SK-N-DZ (cell line): Measurements from ENCODE around the gene HECW1. TPM values are rescaled to one million over a fixed set of nuclear protein-coding genes. Genes with fewer than 3 reads are reported as not detected.
"Not testable (repeated sequence)": the region's sequence is repeated elsewhere in the genome, so short reads cannot be mapped to it uniquely, and the experiment has no call there.

Experiments
- DNase-seq: peaks from one replicate; pipeline ENCODE4 v3.0.0-alpha.2; 2015; ENCODE audit warnings: low spot score
- polyA plus RNA-seq, 2 experiments: library from polyadenylated mRNA; depleted of rRNA; stranded (reverse); fragments of >200 nt; gene quantifications; 2 replicates each; pipeline ENCODE4 v1.2.3, GENCODE V29; 2014

Gene HECW1
- 1.9 and 7.7 TPM in 2 replicates for polyA plus RNA-seq (2014; cell fraction: cytosol; rRNA removed)
- polyA plus RNA-seq (2014; cell fraction: nucleus; rRNA removed), result 3.7 and 6.7 TPM in 2 replicates

- DNase-seq, result peak; percentile 74
These were observed at the start of gene HECW1 for GRCh38 chr7:43112459-43112940. HECW1 (plus strand) TSS chr7:43112647; CDS start chr7:43243906, 131,259 bp downstream.

- peak; percentile 11 for DNase-seq
These were observed 40.8 kb upstream of the HECW1 start for GRCh38 chr7:43071604-43072003.

GRCh38 chr7:43072530-43072929, 39.9 kb upstream of the HECW1 start:
- no peak for DNase-seq

DNA sequence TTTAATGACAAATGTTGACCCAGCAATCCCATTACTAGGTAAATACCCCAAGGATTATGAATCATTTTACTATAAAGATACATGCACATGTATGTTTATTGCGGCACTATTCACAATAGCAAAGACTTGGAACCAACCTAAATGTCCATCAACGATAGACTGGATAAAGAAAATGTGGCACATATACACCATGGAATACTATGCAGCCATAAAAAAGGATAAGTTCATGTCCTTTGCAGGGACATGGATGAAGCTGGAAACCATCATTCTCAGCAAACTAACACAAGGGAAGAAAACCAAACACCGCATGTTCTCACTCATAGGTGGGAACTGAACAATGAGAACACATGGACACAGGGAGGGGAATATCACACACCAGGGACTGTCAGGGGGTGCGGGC, 38.6 kb upstream of the HECW1 start:
- DNase-seq, result not testable (repeated sequence)

GRCh38 chr7:43076189-43076605, 36.2 kb upstream of the HECW1 start:
- DNase-seq, result no peak

DNA sequence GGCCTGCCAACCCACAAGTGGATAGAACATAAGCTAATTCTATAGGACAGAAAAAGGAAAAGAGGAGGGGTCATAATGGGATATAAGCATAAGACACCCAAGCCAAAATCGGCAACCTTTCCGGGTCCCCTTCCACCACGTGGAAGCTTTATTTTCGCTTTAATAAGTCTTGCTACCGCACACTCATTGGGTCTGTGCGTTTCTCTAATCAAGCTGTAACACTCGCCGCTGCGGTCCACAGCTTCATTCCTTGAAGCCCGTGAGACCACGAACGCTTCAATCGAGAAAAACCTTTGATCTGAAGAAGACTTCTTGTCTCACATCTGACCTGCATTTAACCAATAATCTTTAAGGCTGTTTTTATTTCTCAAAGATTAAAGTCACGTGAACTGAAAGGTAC, 35.8 kb upstream of the HECW1 start:
- DNase-seq, result no peak

GRCh38 chr7:43077285-43077684, 35.2 kb upstream of the HECW1 start:
- no peak for DNase-seq

GRCh38 chr7:43077732-43078391, 34.6 kb upstream of the HECW1 start:
- peak; percentile 19 for DNase-seq

DNA sequence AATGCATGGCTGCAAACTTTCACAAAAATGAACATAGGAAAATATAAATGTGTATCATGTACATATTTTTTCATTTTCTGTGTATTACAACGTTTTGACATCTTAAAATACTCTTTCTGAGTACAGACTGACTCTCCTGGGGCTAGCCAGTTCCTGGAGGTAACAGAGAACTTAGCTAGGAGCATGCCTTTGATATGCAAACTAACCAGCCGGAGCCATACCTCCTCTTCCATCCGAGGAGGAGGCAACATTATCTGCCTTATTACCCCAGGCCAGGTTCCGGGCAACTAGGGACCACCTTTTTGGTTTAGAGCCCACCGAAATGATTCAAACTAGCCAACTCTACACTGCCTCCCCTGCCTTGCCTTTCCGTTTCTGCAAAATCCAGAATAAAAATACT, 33.7 kb upstream of the HECW1 start:
- DNase-seq, result no peak

- no peak for DNase-seq
These were observed 30.8 kb upstream of the HECW1 start for GRCh38 chr7:43081603-43082002.

DNA sequence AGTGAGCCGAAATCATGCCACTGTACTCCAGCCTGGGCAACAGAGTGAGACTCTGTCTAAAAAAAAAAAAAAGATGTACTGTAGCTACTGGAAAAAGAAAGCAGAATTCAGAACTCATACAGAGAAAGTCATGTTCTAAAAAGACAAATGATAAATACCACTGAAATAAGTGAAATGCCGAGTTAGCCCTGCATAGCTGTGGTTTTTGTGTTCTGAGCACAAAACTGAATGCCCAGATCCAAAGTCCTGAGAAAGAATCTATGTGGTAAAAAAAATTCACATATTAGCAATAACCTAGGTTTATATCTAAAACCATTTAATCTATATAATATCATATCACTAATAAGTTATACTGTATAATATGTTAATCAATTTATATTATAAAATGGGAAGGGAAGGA, 29.3 kb upstream of the HECW1 start:
- DNase-seq, result no peak

DNA sequence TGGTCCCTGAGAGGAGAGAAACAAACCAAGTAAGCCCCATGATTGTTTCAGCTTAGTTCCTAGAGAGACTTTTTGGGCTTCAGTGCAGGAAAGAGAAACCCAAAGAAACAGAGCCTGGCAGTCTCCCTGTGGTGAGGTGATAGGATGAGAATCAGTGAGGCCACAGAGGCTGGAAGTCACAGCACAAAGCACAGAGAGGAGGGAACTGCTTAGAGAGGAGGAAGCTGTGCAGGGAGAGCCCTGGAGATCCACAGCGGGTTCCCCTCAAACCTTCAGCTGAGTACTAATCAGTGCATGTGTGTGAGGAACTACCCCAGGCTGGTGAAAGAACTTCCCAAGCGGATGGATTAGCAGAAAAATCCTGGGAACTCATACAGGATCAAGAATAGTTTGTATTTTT, 27.4 kb upstream of the HECW1 start:
- no peak for DNase-seq

DNA sequence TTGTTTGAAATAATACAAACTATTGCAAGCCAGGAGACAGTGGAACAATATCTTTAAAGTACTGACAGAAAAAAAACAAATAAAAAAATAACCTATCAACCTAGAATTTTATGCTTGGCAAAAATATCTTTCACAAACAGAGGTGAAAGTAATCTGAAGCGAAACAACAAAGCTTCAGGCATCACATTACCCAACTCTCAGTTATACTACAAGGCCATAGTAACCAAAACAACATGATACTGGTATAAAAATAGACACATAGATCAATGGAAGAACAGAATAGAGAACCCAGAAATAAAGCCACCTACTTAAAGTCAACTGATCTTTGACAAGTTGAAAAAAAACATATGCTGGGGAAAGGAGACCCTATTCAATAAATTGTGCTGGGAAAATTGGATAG, 26.5 kb upstream of the HECW1 start:
- no peak for DNase-seq

DNA sequence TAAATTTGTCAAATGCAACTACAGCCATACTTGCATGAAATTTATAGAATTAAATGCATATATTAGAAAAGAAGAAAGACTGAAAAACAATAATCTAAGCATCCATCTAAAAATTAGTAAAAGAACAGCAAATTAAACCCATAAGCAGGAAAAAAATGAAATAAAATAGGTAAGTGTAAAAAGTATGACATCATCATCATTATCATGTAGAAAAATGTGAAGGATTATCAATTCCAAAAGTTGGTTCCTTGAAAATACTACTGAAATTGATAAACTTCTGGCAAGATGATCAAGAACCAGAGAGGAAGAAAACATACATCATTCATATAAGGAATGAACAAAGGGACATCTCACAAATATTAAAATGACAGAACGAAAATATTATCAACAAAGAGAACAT, 19.6 kb upstream of the HECW1 start:
- DNase-seq, result no peak

- DNase-seq, result no peak
These were observed 15.6 kb upstream of the HECW1 start for GRCh38 chr7:43096875-43097274.

- no peak for DNase-seq
These were observed 12.7 kb upstream of the HECW1 start for GRCh38 chr7:43099750-43100149.

GRCh38 chr7:43104874-43105520, 7.5 kb upstream of the HECW1 start:
- DNase-seq, result no peak

- no peak for DNase-seq
These were observed 6.8 kb upstream of the HECW1 start for GRCh38 chr7:43105521-43106120.

GRCh38 chr7:43108255-43109011, 4.0 kb upstream of the HECW1 start:
- peak; percentile 82 for DNase-seq

DNA sequence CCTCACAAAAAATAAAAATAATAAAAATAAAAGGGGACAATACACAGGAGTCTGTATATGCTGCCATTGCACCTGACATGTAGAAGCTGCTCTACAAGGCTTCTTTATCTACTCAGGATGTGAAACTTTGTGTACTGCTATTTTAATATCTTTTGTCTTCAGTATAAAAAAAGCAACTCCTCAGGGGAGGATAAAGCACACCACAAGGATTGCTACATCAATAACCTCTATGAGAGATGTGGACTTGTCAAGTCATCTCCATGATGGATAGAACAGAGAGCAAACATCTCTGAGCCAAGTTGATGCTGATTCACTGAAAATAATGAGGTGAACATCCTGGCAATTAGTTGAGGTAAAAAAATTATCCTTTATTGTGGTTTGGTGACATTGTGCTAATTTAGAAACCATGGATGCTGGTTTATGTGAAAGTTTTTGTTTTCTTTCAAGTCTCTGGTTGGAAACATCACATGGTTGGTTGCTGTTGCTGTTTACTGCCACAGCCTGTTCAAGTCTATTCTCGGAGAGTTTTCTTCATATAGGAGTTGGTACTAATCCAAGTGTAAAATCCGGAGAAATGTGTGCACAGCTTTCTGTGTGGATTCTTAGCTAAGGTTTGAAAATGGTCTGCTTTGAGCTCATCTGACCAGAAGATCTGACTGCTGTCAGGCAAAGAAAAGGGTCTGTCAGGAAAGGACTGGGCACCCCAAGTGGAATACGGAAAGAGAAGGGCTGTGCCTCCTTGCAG, 1.5 kb upstream of the HECW1 start:
- DNase-seq, result no peak
